OCI-LY3 (cell line): ENCODE measurements around the gene GLUD1.
A peak's percentile ranks its signal among the peaks of the same experiment; 100 is the strongest.

Experiments used
- H2AFZ ChIP-seq: fragments of 200-600, 300-600 bp; shearing (Covaris generic); 2 replicates; pipeline ENCODE4 v1.6.0; 2014; ENCODE audit warnings: antibody characterized with exemption, low read depth, low read length
- H3K27ac ChIP-seq: fragments of 200-600, 300-600 bp; sonication (generic); 2 replicates; pipeline ENCODE4 v1.5.1; 2014; ENCODE audit warnings: mild to moderate bottlenecking, low read length, moderate library complexity, mixed read lengths
- H3K27me3 ChIP-seq: fragments of 200-600, 300-600 bp; sonication (generic); 2 replicates; pipeline ENCODE4 v1.6.1; 2014; ENCODE audit warnings: low read depth, low read length, mixed read lengths
- H3K36me3 ChIP-seq: fragments of 200-600, 300-600 bp; sonication (generic); replicated peaks from 2 replicates; pipeline ENCODE3; 2014; ENCODE audit warnings: low read depth, low read length, mixed read lengths
- H3K4me1 ChIP-seq: fragments of 300-600, 200-600 bp; sonication (generic); 2 replicates; pipeline ENCODE4 v1.6.1; 2014; ENCODE audit warnings: low read length, mixed read lengths
- H3K4me2 ChIP-seq: fragments of 200-600, 300-600 bp; sonication (generic); 2 replicates; pipeline ENCODE4 v1.6.1; 2014; ENCODE audit warnings: low read length, mixed read lengths
- H3K4me3 ChIP-seq: fragments of 300-600, 200-600 bp; sonication (generic); 2 replicates; pipeline ENCODE4 v1.5.1; 2014; ENCODE audit warnings: antibody characterized with exemption, mild to moderate bottlenecking, low read length, moderate library complexity
- H3K79me2 ChIP-seq: fragments of 300-600, 200-600 bp; shearing (Covaris generic); 2 replicates; pipeline ENCODE4 v1.6.1; 2014; ENCODE audit warnings: mild to moderate bottlenecking, low read length, mixed read lengths
- H3K9ac ChIP-seq: fragments of 300-600, 200-600 bp; shearing (Covaris generic); 2 replicates; pipeline ENCODE4 v1.6.0; 2014; ENCODE audit warnings: mild to moderate bottlenecking, low read length, moderate library complexity
- H3K9me3 ChIP-seq: fragments of 200-600, 300-600 bp; shearing (Covaris generic); 2 replicates; pipeline ENCODE4 v1.6.1; 2014; ENCODE audit warnings: low read length, mixed read lengths; ENCODE audit not compliant: insufficient read depth
- H4K20me1 ChIP-seq: fragments of 200-600, 300-600 bp; sonication (generic); 2 replicates; pipeline ENCODE4 v1.6.1; 2016; ENCODE audit warnings: low read length, mixed read lengths; ENCODE audit not compliant: insufficient read depth
- EZH2phosphoT487 ChIP-seq: fragments of 200-600 bp; shearing (Covaris generic); IDR thresholded peaks from 2 replicates; pipeline ENCODE4 v1.6.1; 2018; ENCODE audit warnings: antibody characterized with exemption, mixed run types, low read depth
- TF ChIP-seq, protein P1 (sequence below): fragments of 200-600, 300-600 bp; sonication (generic); IDR thresholded peaks from 2 replicates; pipeline ENCODE4 v1.5.1; 2014; ENCODE audit warnings: antibody characterized with exemption, low read length, low read depth

Gene GLUD1

DNA sequence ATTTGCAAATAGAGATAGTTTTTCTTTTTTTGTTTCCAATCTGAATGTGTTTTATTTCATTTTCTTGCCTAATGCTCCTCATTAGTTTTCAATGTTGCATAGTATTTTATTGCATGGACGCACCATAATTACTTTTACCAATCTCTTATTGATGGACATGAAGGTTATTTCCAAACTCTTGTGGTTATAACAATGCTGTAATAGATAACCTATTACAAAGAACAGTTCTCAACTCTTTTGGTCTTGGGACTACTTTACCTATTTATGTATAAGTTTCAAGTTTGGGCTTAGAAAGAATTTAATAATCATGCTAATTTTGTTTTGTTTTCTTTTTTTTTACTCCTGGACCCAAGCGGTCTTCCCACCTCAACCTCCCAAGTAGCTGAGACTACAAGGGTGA lies 7.4 kb upstream of the GLUD1 start:
- Histone ChIP-seq H3K9ac (no peak overlapping the region), H3K9me3 (no peaks in the 10 kb centered on the region), H4K20me1 (no peaks in the 10 kb centered on the region), H3K27me3 (no peaks in the 10 kb centered on the region), H2AFZ (no peak overlapping the region), H3K4me1 (no peaks in the 10 kb centered on the region; the same call in 1 of the 2 replicates), H3K4me2 (no peak overlapping the region), H3K36me3 (peaks cover 23% of the 10 kb centered on the region), H3K79me2 (peaks cover 18% of the 10 kb centered on the region), H3K4me3 (no peak overlapping the region), H3K27ac (no peak overlapping the region)
- no peak for TF ChIP-seq EZH2phosphoT487
- TF ChIP-seq, protein P1, sequence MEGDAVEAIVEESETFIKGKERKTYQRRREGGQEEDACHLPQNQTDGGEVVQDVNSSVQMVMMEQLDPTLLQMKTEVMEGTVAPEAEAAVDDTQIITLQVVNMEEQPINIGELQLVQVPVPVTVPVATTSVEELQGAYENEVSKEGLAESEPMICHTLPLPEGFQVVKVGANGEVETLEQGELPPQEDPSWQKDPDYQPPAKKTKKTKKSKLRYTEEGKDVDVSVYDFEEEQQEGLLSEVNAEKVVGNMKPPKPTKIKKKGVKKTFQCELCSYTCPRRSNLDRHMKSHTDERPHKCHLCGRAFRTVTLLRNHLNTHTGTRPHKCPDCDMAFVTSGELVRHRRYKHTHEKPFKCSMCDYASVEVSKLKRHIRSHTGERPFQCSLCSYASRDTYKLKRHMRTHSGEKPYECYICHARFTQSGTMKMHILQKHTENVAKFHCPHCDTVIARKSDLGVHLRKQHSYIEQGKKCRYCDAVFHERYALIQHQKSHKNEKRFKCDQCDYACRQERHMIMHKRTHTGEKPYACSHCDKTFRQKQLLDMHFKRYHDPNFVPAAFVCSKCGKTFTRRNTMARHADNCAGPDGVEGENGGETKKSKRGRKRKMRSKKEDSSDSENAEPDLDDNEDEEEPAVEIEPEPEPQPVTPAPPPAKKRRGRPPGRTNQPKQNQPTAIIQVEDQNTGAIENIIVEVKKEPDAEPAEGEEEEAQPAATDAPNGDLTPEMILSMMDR, result no peak

DNA sequence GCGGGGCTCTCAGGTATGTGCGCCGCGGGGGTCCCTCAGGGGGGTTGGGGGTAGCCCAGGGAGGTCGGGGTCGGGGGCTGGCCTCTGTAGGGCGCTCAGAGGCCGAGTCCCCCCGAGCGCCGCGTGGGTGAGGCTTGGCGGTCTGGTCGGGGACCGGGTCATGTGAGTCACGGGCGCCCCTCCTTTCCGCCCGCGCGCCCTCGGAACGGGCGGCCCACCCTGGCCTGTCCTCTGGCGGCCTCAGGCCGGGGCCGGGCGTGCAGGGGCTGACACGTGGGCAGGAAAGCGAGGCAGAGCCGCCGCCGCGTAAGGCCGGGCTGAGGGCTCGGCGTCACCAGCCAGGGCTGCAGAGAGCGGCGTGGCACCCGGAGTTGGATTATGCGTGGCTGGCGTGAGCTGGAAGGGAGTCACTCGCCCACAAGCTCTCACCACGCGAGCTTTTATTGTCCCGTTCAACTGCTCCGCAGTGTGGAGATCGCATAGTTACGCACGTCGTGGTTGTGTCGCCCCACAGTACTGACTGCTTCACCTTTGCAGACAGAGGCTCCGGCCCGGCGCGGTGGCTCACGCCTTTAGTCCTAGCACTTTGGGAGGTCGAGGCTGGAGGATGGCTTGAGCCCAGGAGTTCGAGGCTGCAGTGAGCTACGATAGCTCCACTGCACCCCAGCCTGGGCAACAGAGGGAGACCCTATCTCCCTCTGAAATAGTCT lies 748 bp upstream of the GLUD1 start:
- H3K27me3 ChIP-seq, result no peaks in the 10 kb centered on the region
- no peak overlapping the region; the same call in 1 of the 2 replicates for H2AFZ ChIP-seq
- H3K9ac ChIP-seq, result peak overlapping the region; percentile 83
- peaks cover 23% of the 10 kb centered on the region for H3K4me1 ChIP-seq
- no peak for TF ChIP-seq EZH2phosphoT487
- TF ChIP-seq, protein P1, result no peak
- peaks cover 61% of the 10 kb centered on the region for H3K79me2 ChIP-seq
- H4K20me1 ChIP-seq, result peaks cover 28% of the 10 kb centered on the region
- no peaks in the 10 kb centered on the region for H3K9me3 ChIP-seq
- peak overlapping the region; percentile 71 for H3K27ac ChIP-seq
- H3K4me3 ChIP-seq, result peak overlapping the region; percentile 84
- peak overlapping the region; percentile 73 for H3K4me2 ChIP-seq
- H3K36me3 ChIP-seq, result peaks cover 23% of the 10 kb centered on the region

DNA sequence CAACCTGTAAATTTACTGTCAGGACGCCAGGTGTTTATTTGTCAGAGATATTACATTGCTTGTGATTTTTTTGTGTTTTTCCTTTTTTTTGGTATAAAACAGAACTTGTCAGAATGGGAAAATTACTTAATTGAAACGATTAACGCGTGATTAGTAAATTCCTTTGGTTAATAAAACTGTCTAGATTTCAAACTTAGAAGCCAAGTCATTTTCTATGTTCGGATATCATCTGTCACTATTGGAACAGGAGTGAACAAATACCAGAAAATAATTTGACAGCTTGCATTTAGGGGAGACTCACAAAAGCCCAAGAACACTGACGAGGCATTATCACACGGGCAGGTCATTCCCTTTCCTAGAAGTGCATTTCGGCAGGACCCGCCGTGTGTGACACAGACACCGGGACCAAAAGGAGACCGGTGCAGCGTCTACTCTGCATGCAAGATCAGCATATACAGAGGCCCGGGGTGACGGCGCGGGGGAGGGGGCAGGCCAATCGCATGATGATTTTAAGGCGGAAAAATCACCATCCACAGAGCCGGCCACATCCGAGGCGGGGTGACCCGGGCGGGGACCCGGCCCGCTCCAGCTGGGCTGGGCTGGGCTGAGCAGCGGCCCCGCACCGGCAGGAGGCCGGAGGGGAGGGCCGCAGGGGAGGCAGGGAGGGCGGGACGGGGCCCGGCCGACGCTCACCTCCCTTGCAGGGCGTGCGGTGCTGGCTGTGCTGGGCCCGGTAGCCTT lies 841 bp downstream of the GLUD1 start:
- peak overlapping the region; percentile 69 for H3K9ac ChIP-seq
- peaks cover 28% of the 10 kb centered on the region for H3K36me3 ChIP-seq
- H3K27me3 ChIP-seq, result no peaks in the 10 kb centered on the region
- peak overlapping the region; percentile 86 for H3K4me2 ChIP-seq
- TF ChIP-seq EZH2phosphoT487, result no peak
- peaks cover 42% of the 10 kb centered on the region for H4K20me1 ChIP-seq
- peaks cover 73% of the 10 kb centered on the region for H3K79me2 ChIP-seq
- peak overlapping the region; percentile 73 for H3K27ac ChIP-seq
- H3K4me1 ChIP-seq, result peaks cover 23% of the 10 kb centered on the region
- H3K4me3 ChIP-seq, result peak overlapping the region; percentile 98
- H3K9me3 ChIP-seq, result no peaks in the 10 kb centered on the region
- no peak overlapping the region for H2AFZ ChIP-seq

DNA sequence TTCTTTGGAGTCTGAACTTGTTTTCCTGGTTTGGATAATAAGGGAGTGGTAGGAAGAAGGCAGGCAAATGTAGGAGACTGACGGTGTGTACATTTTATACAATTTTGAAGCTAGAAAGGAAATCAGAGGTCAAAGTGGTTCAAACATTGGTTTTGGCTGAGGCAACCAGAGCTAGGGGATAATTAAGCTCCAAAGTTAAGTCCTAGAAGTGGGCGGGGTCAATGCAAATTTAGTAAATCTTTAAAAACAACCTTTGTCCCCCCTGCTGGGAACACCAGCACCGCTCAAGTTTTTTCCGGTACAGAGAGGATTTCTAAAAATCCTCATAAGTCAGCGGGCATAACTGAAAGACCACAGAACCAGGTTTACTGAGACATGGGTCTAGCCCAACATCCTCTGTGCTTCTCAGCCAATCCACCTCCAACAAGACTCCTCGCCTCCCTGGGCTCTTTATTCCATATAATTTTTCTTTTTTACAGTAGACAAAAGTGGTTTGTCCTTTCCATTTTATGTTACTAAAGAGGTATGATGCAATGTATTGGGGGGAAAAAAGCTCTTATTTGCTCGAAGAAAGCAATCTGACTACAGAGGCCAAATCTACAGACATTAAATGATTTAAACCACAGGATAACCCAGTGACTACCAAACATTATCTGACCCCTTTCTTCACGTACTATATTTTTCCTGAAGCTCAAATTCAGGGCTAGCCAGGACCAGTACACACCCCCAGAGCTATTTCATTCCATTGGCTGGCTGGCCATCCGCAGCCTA lies 1.6 kb downstream of the GLUD1 start:
- H2AFZ ChIP-seq, result no peak overlapping the region
- H3K27me3 ChIP-seq, result no peaks in the 10 kb centered on the region
- H4K20me1 ChIP-seq, result peaks cover 42% of the 10 kb centered on the region
- peak overlapping the region; percentile 69 for H3K9ac ChIP-seq
- TF ChIP-seq EZH2phosphoT487, result no peak
- TF ChIP-seq, protein P1, result no peak
- no peak overlapping the region for H3K27ac ChIP-seq
- no peaks in the 10 kb centered on the region for H3K9me3 ChIP-seq
- peak overlapping the region; percentile 98 for H3K4me3 ChIP-seq
- peaks cover 28% of the 10 kb centered on the region for H3K36me3 ChIP-seq
- H3K4me1 ChIP-seq, result peaks cover 23% of the 10 kb centered on the region
- peak overlapping the region; percentile 86 for H3K4me2 ChIP-seq
- peaks cover 80% of the 10 kb centered on the region for H3K79me2 ChIP-seq
